Left renal pelvis (tissue), 4 donors: ENCODE data around the gene C8G. TPM values are rescaled to one million over a fixed set of nuclear protein-coding genes. Genes with fewer than 3 reads are reported as not detected.

ENCODE experiments used
- DNase-seq, 4 donors: peaks; one replicate each; pipeline ENCODE4 v3.0.0-alpha.2; 2013; ENCODE audit warnings: low read depth in 4 of 4, low spot score in 3 of 4
- polyA plus RNA-seq, 4 donors: library from polyadenylated mRNA; unstranded; fragments of 120-200 nt; gene quantifications; one replicate each; pipeline ENCODE4 v1.2.1, GENCODE V29; 2013; ENCODE audit not compliant: insufficient read length in 4 of 4

C8G gene
- 1 to 10 TPM in 1 of 4 donors, under 1 TPM in 3; 0.26 to 1.1 (median 0.52) TPM for polyA plus RNA-seq

- peak; percentile 80 to 87 (median 86) for DNase-seq
These were observed at the start of gene C8G, which contains the start of gene FBXW5 for GRCh38 chr9:136944519-136945332. C8G (plus strand) TSS chr9:136945243; CDS start chr9:136945321, 78 bp downstream. FBXW5 (minus strand) TSS chr9:136944738; CDS start chr9:136944083, 655 bp downstream.

DNA sequence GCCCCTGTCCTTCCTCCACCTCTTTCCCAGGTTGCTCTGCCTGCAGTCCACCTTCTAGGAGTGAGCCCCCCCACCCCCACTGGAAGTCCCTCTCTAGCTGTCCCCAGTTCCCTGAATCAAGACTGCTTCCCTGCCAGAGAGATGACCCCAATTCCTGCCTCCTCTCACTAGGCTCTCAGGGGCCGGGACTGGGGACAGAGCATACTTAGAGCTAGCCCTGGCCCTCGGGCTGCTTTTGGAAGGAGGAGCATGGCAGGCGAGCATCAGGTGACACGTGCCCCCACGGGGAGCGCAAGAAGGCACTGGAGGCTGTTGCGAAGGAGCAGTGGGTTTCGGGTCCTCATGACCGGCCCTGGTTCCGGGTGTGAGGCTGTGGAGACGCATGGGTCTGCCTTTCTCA is 49.0 kb upstream of the C8G start:
- no peak for DNase-seq

DNA sequence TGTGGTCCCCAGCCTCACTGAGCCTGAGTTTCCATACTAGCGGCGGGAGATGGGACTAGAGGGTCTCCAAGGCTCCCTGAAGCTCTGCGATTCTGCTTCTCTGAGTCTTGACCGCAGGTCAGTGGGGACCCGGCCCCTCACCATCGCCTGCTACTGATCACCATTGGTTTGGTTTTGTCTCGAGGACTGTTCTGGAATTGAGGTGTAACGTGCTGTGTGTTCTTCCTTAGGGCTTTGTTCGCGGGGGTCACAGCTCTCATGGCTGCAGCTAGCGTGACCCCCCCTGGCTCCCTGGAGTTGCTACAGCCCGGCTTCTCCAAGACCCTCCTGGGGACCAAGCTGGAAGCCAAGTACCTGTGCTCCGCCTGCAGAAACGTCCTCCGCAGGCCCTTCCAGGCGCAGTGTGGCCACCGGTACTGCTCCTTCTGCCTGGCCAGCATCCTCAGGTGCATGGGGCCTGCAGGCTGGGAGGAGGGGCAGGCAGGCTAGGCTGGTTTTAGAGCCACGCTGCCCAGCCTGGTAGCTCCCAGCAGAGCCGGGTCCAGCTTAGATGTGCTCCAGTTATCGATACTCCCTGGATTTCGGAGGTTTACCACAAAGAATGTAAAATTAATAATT is 46.5 kb upstream of the C8G start:
- no peak for DNase-seq

DNA sequence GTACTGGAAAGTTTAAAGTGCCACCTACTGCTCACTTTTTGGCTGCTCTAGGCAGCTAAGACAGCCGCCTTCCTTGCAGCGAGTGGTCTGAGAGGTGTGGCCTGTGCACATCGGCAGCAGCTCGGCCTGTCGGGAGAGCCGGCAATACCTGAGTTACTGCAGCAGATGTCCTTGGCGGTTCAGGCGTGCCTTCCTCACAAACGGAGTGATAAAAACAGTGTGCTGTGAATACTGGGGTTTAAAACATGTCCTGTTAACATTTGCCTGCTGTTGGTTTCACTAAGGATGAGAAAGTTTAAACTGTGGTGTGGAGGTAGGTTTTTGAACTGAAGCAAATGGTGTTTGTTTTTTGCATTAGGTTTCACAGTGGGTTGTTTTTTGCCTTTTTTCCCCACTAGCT is 45.8 kb upstream of the C8G start:
- DNase-seq, result no peak

- DNase-seq, result no peak
These were observed 44.5 kb upstream of the C8G start for GRCh38 chr9:136900556-136900955.

- no peak for DNase-seq
These were observed 44.0 kb upstream of the C8G start for GRCh38 chr9:136900988-136901515.

DNA sequence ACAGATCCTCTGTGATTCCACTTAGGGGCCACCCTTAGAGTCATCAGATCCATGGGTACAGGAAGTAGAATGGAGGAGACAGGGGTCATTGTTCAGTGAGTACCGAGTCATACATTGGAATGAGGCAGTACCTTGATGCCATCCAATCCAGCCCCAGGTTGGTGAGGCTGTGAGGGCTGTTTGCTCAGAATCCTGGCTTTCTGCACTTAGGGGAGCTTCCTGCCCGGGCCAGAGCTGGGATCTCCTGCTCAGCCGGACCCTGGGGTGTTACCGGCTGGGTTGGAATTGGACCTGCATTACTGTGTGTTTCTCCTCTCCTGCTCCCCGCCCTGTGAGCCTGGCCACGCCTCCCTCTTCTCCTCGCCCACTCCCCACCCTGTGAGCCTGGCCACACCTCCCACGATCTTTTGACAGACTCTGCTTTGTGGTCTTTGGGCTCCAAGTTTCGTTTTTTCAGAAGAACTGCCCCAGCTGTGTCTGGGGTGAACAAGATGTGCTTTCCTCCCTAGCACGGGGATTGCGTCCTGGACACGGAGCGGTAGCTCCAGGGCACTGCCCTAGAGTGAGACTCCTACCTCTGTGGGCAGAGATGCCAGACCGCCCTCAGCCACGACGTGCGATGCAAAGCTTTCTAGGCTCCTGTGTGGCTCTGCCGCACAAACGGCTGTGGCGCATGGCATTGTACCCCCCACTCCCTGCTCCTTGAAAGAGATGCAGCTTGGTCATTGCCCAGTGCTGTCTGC is 43.4 kb upstream of the C8G start:
- DNase-seq, result no peak

GRCh38 chr9:136902259-136902821 is 42.7 kb upstream of the C8G start:
- no peak for DNase-seq

GRCh38 chr9:136903041-136903554 is 41.9 kb upstream of the C8G start:
- DNase-seq, result no peak

DNA sequence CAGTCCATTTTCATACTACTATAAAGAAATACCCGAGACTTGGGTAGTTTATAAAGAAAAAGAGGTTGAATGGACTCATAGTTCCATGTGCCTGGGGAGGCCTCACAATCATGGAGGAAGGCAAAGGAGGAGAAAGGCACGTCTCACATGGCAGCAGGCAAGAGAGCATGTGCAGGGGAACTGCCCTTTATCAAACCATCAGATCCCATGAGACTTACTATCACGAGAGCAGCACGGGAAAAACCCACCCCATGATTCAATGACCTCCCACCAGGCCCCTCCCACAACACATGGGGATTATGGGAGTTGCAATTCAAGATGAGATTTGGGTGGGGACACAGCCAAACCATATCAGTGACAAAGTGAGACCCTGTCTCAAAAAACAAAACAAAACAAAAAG is 38.8 kb upstream of the C8G start:
- no peak for DNase-seq

DNA sequence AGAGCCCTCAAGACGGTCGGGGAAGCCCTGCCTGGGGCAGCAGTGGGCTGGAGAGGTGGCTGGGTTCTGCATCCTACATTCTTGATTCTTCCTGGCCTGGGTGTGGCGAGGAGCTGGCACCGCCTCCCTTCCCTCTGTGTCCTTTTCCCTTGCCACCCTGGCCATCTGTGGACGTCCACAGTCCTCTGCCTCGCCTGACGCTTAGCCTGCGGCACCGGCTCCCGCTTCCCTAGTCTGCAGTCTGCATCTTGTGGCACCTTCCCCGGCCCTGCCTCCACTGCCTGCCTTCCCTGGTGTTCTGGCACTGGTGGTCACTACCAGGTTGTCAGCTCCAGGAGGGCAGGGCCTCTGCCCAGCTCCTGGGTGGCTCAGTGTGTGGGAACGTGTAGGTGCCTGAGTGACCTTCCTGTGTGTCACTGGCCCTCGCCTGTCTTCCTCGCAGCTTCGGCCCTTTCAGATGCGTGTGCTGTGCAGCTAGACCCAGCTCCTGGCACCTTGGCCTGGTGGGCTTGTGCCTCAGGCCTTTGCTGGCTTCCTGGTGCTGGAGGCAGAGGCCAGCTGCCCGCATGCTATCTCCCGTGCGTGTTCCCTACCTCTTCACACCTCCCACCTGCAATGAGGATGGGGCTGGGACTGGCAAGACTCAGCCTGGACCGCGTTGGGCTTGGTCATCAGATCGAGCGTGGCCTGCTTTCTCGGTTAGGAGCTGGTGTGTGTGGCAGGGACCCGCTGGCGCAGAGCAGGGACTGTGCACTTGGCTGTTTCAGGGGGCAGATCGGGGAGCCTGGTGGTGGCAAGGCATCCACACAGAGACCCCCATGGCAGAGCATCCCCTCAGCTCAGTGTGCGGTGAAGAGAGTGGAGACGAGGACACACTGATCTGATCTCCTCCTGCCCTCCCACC is 37.8 kb upstream of the C8G start:
- no peak for DNase-seq

DNA sequence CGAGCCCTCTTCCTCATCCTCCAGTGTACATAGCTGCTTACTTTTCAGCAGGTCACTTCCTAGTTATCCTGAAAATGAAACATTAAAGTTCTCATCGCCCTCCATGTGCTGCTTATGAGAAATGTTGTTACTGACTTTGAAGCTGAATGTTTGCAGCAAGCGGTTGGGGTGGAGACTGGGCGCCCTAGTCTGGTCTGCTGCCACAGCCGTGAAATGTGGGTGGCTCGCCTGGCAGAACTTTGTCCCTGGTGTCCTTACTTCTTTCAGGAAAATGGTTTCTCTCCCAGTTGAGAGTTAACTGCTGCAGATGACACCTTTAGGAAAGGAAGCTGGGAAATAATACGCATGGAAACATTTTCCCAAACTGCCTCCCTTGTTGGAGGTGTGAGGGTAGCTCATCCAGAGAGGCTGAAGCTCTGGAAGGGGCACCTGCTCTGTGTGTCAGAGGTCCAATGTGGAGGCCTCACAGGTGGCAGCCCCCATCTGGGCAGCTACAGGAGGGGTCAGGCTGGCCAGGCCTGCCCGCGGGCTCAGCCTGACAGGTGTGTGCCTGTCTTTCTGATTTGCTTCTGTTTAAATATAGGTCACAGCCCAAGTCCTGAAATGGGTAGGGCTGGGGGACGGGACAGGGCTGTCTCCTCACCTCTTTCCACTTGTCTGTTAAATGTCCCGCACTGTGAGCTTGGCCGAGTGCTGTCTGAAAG is 34.7 kb upstream of the C8G start:
- no peak for DNase-seq

- DNase-seq, result no peak
These were observed 34.2 kb upstream of the C8G start for GRCh38 chr9:136910901-136911245.

DNA sequence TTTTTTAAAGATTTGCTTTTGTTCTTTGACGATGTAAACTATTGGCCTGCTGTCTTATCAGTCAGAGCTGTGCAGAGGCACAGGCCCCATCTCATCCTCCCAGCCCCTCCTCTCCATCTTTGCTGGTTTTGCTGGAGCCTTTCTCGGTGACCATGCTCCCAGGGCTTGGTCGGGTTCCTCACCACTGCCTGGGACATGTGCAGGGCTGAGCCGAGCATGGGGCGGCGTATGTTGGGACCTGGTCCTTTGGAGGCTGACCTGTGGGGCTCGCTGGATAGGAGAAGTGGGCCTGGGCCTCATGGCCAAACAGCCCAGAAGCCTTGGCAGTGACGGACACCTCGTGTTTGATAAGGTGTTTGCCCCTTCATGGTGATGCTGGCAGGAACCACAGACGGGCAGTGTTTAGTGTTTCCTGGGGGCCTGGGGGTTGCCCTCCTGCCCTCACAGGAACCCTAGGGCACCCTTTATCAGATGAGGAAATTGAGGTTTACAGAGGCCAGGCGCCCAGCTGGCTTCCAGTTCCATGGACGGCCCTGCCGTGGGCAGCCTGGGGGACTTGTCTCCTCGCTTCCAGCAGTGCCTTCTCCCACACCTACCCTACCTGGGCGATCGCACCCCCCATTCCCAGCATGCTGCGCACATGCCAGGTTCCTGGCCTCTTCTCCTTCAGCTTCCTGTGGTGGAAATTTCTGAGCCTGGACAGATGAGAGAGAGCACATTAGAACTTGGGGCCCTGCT is 31.2 kb upstream of the C8G start:
- no peak for DNase-seq

- DNase-seq, result no peak
These were observed 29.3 kb upstream of the C8G start for GRCh38 chr9:136915632-136916329.

GRCh38 chr9:136916330-136917184 is 28.5 kb upstream of the C8G start:
- DNase-seq, result no peak

- DNase-seq, result no peak
These were observed 27.1 kb upstream of the C8G start for GRCh38 chr9:136917902-136918301.
